Left cardiac atrium (tissue), 4 donors: Measurements from ENCODE around the gene KPNB1. TPM values are rescaled to one million over a fixed set of nuclear protein-coding genes. Genes with fewer than 3 reads are reported as not detected.

ENCODE experiments used
- ATAC-seq, 2 donors: fragments of 200-7000 bp; cut with Tn5 transposase; one replicate each; pipeline ENCODE4 v1.9.1; 2020; ENCODE audit warnings: mild to moderate bottlenecking in 2 of 2, moderate library complexity in 2 of 2
- DNase-seq: peaks from one replicate; pipeline ENCODE4 v3.0.0-alpha.2; 2020
- intact Hi-C, 2 donors: fragments of 100-400 bp; cut with DNase I; formaldehyde crosslinking; loops; one replicate each; pipeline versions ENCODE4 v1.14.1 to v1.15.1; 2022 to 2023
- long read RNA-seq: library from polyadenylated mRNA; unstranded; transcript quantifications from one replicate; pipeline ENCODE4 v2.0.0, GENCODE V29; 2021
- total RNA-seq, 2 donors: library from RNA; stranded (reverse); fragmentation: NEBNext Ultra II Directional; extraction: Animal tissue kit (Norgen Biotek cat#: 25700); gene quantifications; one replicate each; pipeline ENCODE4 v1.2.1, GENCODE V29; 2021
- donor health status: DM: no; HTN: yes; CAD: no.
- donor health status: DM: no; HTN: yes; CAD: no; lungs with severe emphysema.
- donor health status: DM: yes; HTN: yes; CAD: no.
- donor health status: Dilated cardiomyopathy.

The KPNB1 gene
- 100 to 1,000 TPM; 145 to 180 TPM for total RNA-seq
- long read RNA-seq, full-length matches to known transcripts, result 8 of 22 reads
- long read RNA-seq, partial matches to known transcripts, result 9 of 22 reads
- long read RNA-seq, other reads (novel, unspliced or antisense), result 5 of 22 reads

- peak; percentile 91 to 93 for ATAC-seq
- peak; percentile 99 for DNase-seq
- intact Hi-C loops, result no loop called here
Measured at GRCh38 chr17:47649153-47649971, at the start of gene KPNB1. TSS of gene KPNB1 (plus strand) at chr17:47649919. CDS start at chr17:47650245, 326 bp downstream.

- intact Hi-C loops, result no loop called here
- DNase-seq (no peak), ATAC-seq (no peak)
Measured at GRCh38 chr17:47603830-47604597, 45.7 kb upstream of the KPNB1 start.

- ATAC-seq (peak; percentile 63 to 92), DNase-seq (no peak)
- intact Hi-C loops, result no loop called here
Measured at GRCh38 chr17:47604598-47604927, 45.2 kb upstream of the KPNB1 start.

GRCh38 chr17:47605011-47605410, 44.7 kb upstream of the KPNB1 start:
- intact Hi-C loops, result no loop called here
- ATAC-seq (no peak), DNase-seq (no peak)

GRCh38 chr17:47607481-47607880, 42.2 kb upstream of the KPNB1 start:
- no peak for DNase-seq
- intact Hi-C loops, result no loop called here
- no peak for ATAC-seq

- no peak for ATAC-seq
- intact Hi-C loops, result loop anchor here in 1 of 2 donors (10.0 kb wide), 1 partner anchor 107 kb away; no protein-coding TSS in a partner anchor
- no peak for DNase-seq
Measured at GRCh38 chr17:47611372-47612350, 38.1 kb upstream of the KPNB1 start.

- intact Hi-C loops, result loop anchor here in 1 of 2 donors (10.0 kb wide), 1 partner anchor 111 kb away; no protein-coding TSS in a partner anchor
- peak; percentile 55 to 67 for ATAC-seq
- DNase-seq, result no peak
Measured at GRCh38 chr17:47615766-47616424, 33.8 kb upstream of the KPNB1 start.

GRCh38 chr17:47618410-47618809, 31.3 kb upstream of the KPNB1 start:
- DNase-seq (no peak), ATAC-seq (no peak)
- intact Hi-C loops, result loop anchor here in 1 of 2 donors (10.0 kb wide), 1 partner anchor 114 kb away; no protein-coding TSS in a partner anchor

GRCh38 chr17:47620503-47621245, 29.0 kb upstream of the KPNB1 start:
- ATAC-seq (no peak), DNase-seq (no peak)
- intact Hi-C loops, result no loop called here

- peak; percentile 61 for DNase-seq
- intact Hi-C loops, result no loop called here
- peak; percentile 84 to 95 for ATAC-seq
Measured at GRCh38 chr17:47621293-47622179, 28.2 kb upstream of the KPNB1 start.

GRCh38 chr17:47622180-47622549, 27.6 kb upstream of the KPNB1 start:
- DNase-seq, result no peak
- intact Hi-C loops, result no loop called here
- ATAC-seq, result peak; percentile 16 to 25

GRCh38 chr17:47624727-47625068, 25.0 kb upstream of the KPNB1 start:
- no peak for DNase-seq
- intact Hi-C loops, result no loop called here
- no peak for ATAC-seq

GRCh38 chr17:47628014-47628566, 21.6 kb upstream of the KPNB1 start:
- intact Hi-C loops, result no loop called here
- ATAC-seq (no peak), DNase-seq (no peak)

GRCh38 chr17:47629826-47630225, 19.9 kb upstream of the KPNB1 start:
- ATAC-seq, result no peak
- DNase-seq, result no peak
- intact Hi-C loops, result no loop called here

- intact Hi-C loops, result no loop called here
- no peak for DNase-seq
- ATAC-seq, result no peak
Measured at GRCh38 chr17:47630614-47631013, 19.1 kb upstream of the KPNB1 start.

GRCh38 chr17:47632991-47633390, 16.7 kb upstream of the KPNB1 start:
- ATAC-seq, result no peak
- intact Hi-C loops, result no loop called here
- DNase-seq, result no peak

GRCh38 chr17:47633996-47634395, 15.7 kb upstream of the KPNB1 start:
- intact Hi-C loops, result no loop called here
- ATAC-seq (no peak), DNase-seq (no peak)
